ENCODE data around the gene KRTAP3-1. TPM values are rescaled to one million over a fixed set of nuclear protein-coding genes. Genes with fewer than 3 reads are reported as not detected.

KRTAP3-1 gene
- total and polyA plus RNA-seq, 9 of the 15 experiments (the other 6 are each of a cell fraction or from before 2014, with no cell fraction given) = not detected

- TF ChIP-seq ZNF609 (CRISPR knock-in tag; IDR thresholded peaks at IDR 0.05; ENCODE audit: borderline replicate concordance) (no peak), CTCF (IDR thresholded peaks at IDR 0.05 in 2 of 3, conservative IDR thresholded peaks at IDR 0.05 in 1 of 3; ENCODE audit: insufficient read depth in 2 of 3, low read depth in 1 of 3, low read length in 3 of 3) (no peak), ZBTB33 (CRISPR knock-in tag; IDR thresholded peaks at IDR 0.05) (no peak), ZBTB40 (IDR thresholded peaks at IDR 0.05) (no peak), ZBTB40 (CRISPR knock-in tag; IDR thresholded peaks at IDR 0.05) (no peak), ZNF217 (CRISPR knock-in tag; IDR thresholded peaks at IDR 0.05) (no peak), ZNF584 (CRISPR knock-in tag; IDR thresholded peaks at IDR 0.05; ENCODE audit: low read depth) (no peak), LEF1 (IDR thresholded peaks at IDR 0.05) (no peak), KAT2B (IDR thresholded peaks at IDR 0.05; ENCODE audit: low read depth, low read length) (no peak), ZNF785 (CRISPR knock-in tag; IDR thresholded peaks at IDR 0.05) (no peak)
These were observed 6.1 kb downstream of the KRTAP3-1 start (continued) for GRCh38 chr17:41002814-41003213.
